Inflammatory macrophage treated with lipopolysaccharide for 4 hours (primary cell): Measurements from ENCODE around the gene ZNRF3.

ENCODE experiments used
- DNase-seq: peaks from one replicate; pipeline ENCODE4 v3.0.0-alpha.2; 2020

The ZNRF3 gene

GRCh38 chr22:29044657-29045176 is 161.3 kb downstream of the ZNRF3 start:
- DNase-seq = no peak

- no peak for DNase-seq
Measured at GRCh38 chr22:29048822-29049654, 165.7 kb downstream of the ZNRF3 start.

GRCh38 chr22:29049655-29050263 is 166.4 kb downstream of the ZNRF3 start:
- no peak for DNase-seq

GRCh38 chr22:29050457-29050856 is 167.1 kb downstream of the ZNRF3 start:
- no peak for DNase-seq

GRCh38 chr22:29053048-29053702 is 169.8 kb downstream of the ZNRF3 start:
- no peak for DNase-seq

DNA sequence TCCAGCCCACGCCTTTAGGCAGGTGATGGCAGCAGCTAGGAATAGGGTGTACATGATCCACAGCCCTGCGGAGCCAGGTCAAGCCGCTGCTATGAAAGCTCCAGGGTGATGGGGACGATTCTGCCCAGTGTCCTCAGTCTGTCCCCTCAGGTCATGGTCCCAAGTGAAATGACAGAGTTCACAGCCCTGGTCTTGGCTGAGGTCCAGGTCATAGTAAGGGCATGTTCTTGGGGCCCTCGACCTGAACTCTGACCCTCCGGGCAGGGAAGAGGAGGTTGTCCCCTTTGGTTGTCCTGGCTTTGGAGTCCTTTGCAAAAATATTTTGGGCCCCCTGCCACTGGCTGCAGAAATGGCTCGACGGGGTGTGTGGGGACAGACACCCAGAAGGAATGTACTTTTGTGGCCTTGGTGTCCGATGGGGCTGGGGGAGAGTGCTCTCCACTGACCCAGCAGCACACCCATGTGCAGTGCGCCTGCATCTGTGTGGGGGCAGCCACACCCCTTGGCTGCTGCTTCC is 170.9 kb downstream of the ZNRF3 start:
- no peak for DNase-seq

DNA sequence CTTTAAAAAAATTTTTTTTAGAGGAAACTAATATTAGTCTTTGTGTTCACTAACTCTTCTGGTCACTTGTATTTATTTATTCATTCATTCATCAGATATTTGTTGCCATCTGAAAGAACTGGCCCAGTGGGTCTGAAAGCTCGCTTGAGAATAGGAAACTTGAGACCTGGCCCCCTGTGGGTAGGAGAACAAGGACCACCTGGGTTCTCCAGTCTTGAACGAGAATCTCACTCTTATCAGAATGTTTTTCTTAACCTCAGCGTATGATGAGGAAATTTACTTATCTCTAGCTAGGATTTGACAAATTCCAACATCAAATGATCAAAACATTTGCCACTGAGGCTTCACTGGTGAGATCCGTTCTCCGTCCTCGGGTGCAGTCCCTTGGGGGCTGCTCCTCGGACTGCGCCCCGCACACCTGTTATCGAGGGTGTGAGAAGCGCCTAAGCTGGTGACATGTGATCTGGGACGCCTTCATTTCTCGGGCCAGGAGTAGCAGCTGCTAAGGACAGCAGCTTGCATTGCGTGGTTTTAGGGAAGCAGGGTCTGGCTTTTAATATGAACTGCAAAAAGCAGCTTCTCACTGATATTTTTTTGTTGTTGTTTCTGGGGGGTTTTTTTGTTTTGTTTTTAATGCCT is 171.9 kb downstream of the ZNRF3 start:
- DNase-seq = no peak

GRCh38 chr22:29056472-29056871 is 173.1 kb downstream of the ZNRF3 start:
- no peak for DNase-seq

DNA sequence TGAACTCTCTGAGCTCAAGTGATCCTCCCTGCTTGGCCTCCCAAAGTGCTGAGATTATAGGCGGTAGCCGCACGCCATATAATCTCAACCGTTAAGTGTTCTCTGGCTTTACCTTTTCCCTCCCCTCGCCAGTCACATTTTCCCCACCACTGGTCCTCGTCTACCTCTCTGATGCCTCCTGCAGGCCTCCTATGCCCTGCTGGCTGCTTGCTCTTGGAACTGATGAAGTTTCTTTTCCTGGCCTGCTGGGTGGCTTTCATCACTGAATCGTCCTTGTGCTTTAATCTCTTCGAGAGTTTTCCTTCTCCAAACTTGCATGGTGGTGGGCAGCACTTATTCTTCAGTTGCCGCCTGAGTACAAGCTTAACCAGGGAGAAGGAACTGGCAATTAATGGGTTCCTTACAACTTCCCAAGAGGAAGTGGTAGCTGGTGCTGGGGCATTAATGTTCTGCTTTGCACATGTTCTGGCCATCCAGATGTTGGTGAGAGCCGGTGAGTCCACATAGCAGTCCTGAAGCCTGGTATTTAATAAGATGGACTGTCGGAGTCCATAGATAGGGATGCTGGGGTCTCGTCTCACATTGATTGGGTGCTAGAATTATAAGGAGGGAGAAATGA is 177.0 kb downstream of the ZNRF3 start:
- peak; percentile 13 for DNase-seq

GRCh38 chr22:29060931-29061330 is 177.6 kb downstream of the ZNRF3 start:
- DNase-seq = no peak

DNA sequence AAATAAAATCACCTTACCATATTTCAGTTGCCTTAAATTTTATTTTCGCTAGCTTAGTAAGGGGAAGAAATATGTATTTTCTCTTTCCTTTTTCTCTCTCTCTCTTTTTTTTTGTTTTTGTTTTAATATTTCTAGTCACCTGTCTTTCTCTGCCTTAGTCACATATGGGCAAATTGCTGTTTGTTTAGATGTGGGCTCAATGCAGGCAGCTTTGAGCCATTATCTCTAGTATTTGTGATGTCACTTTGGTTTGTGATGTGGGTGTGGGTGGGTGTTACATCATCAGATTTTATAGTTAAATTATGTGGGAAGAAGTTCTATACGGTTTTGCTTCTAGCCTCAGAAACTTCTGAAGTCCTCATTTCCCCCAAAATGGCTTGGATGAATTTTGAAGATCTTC is 178.4 kb downstream of the ZNRF3 start, which contains the start of gene C22orf31:
TSS of gene C22orf31 (minus strand) at position 59 of the 400 bp plus-strand sequence. CDS start at position 20, 39 bp downstream.
- no peak for DNase-seq

DNA sequence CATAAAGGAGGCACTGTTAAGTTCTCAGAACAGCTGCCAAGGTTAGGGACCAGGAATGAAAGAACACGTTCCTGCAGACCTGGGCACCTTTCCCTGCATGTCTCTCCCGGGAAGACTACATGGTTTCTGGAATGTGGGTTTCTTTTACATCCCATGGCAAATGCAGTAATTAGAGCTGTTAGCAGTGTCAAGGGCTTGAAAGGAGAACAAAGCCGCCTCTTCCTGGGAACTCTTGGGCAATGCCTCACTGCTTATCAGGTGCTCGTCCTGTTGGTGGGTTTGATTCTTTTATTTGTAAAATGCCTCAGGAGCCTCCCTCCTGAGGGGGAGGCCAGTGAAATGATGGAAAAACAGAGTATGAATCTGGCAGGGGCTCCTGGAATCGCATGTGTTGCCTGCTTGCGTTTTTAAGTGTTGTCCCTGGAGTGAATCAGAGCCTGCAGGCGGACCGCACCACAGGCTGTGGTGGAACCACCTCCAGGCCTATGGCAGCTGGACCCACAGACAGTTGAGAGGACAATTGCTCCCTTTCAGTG is 179.0 kb downstream of the ZNRF3 start:
- DNase-seq = no peak

DNA sequence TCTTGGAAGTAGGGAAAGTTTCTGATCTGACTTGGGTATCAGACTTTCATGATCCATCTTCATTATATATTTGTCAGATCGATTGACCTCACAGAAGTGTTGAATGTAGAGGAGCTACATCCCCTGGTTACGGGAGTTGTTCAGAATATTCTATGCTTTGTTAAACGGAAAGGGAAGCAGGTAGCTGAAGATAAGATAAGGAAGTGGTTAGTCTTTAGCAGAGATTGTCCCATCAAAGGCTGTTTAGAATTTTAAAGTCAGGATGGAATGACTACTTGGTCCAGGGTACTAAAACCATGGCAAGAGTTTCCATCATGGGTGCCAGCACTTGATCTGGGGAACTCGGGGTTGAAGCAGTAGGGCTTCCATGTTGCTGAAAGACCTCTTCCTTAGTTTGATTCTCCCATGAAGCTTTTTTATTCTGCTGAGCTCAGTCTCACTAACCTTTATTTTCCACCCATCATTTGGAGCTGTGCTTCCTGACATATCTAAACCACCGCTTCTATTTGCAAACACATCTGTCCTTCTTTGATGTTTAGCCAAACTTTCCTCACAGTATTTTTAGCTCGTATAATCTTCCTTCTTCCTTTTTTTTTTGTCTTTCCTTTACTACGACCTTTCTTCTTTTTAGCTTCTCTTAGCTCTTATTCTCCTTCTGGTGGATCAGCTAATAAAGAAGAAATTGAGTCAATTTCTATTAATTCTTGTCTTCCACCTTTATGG is 182.3 kb downstream of the ZNRF3 start:
- DNase-seq = no peak

DNA sequence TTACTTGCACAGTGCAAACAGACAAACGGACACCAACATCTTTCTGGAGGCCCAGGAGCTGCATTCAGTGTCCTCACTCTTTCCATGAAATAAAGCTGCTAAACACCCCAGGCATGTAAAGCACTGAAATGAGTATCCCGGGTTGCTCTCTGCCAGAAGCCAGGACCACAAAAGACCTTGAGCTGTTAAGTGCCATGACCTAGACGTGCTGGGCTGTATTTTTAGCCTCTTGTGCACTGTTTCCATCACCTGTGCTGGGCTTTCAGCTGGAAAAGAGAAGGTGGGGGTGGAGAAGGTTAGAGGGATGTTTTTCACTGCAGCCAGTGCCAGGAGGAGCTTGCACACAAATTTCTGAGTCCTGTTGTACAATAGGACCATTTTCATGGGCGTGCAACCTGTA is 186.1 kb downstream of the ZNRF3 start:
- no peak for DNase-seq

- no peak for DNase-seq
Measured at GRCh38 chr22:29070490-29070889, 187.1 kb downstream of the ZNRF3 start.

DNA sequence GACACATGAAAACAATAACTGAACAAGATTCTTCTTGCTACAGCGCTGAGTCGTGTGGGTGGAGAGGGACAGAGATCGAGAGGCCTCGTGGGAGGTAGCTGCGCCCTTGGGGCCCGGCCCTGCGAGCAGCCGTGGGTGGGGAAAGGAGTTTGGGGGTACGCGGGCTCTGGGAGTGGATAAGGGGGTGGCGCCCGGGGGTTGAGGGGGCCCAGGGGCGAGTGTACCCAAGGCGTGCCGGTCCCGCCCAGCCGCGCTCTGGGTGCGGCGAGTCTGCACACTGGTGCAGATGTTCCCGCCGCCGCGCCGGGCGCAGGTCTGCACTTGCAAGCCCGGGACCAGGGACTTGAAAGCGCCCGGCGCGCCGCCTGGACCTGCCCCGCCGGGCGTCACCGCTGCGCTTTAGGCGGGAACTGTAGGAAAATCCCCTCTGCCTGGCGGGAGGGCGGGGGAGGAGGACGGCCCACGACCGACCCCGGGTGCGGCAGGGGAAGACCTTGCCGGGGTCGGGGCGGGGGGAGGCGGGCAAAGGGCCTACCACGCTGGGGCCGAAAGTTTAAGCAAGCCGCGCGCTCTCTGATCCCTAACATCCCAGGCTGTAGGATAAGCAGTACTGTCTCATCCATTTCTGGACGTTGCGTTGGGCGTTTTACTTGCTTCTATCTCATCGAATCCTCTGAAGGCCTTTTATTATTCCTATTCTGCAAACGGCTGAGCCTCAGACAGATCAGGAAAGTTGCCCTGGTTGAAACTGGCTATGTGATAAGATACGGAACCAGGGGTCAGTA is 188.1 kb downstream of the ZNRF3 start:
- peak; percentile 7 for DNase-seq

- DNase-seq = peak; percentile 77
Measured at GRCh38 chr22:29072193-29072978, 189.0 kb downstream of the ZNRF3 start.

DNA sequence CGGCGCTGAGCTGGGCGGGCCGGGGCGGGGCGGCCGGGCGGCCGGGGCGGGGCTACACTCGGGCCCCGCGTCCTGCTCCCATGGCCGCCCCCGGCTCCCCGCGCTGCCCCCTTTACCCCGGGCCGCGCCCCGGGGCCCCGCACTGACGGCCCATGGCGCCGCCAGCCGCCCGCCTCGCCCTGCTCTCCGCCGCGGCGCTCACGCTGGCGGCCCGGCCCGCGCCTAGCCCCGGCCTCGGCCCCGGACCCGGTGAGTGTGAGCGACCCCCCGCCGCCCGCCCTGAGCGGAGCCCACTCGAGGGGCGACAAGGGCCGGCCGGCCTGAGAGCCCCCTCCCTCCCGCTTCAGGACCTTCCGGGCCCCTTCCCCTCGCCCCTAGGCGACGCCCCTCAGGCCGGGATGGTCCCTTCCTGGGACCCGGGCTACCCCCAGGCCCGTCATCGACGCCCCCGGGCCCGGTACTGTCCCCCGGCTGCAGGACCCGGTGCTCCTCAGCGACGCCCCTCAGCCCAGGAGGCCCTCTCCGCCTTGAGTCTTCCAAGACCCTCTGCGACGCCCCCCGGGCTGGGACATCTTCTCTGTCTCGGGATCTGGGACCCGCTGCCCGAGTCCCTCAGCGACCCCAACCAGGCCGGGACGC is 189.7 kb downstream of the ZNRF3 start, which contains the start of gene KREMEN1:
TSS of gene KREMEN1 (plus strand) at position 57 of the 639 bp plus-strand sequence. CDS start at position 153, 96 bp downstream.
- DNase-seq = no peak
